Measurements from ENCODE around the gene EVI5L.

- TF ChIP-seq CTCF (conservative IDR thresholded peaks at IDR 0.05 in 1 of 2, IDR thresholded peaks at IDR 0.05 in 1 of 2; ENCODE audit: low read depth in 1 of 2, low read length in 2 of 2): no peak
- no peak for TF ChIP-seq EZH2 (IDR thresholded peaks at IDR 0.05; ENCODE audit: low read length, missing control alignments)
These were observed 18.9 kb downstream of the EVI5L start for GRCh38 chr19:7848779-7849457.
